ENCODE measurements around the gene ARHGAP30. TPM values are rescaled to one million over a fixed set of nuclear protein-coding genes. Genes with fewer than 3 reads are reported as not detected.

ARHGAP30 gene
- total RNA-seq, 4 donors from 2014 or later: 6.1 to 14.1 (median 10.2) TPM

DNA sequence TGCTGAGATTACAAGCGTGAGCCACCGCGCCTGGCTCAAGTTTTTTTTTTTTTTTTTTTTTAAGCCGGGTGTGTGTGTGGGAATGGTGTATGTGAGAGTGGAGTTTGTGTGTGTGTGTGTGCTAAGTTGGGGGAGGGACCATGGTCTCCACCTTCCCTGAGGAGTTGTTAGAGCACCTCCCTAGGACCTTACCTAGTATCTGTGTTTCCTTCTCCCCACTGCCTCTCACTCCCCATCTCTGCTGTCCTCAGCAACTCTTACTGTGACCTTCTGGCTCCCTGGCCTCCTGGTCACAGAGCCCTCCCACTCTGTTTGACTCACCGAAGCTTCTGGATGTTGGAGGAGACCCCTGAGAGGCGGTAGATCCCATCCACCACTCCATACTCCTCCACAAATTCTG, 10.4 kb downstream of the ARHGAP30 start:
- Histone ChIP-seq H3K9me3 (no peaks in the 10 kb centered on the region), H3K4me1 (no peaks in the 10 kb centered on the region), H3K4me3 (no peak overlapping the region), H3K36me3 (no peaks in the 10 kb centered on the region), H3K27ac (no peak overlapping the region), H3K27me3 (peaks cover 0 to 40% of the 10 kb centered on the region in 2 donors)
- DNase-seq (ENCODE audit: low spot score in 2 of 2): no peak
- 72 to 73% methylated on average over 6 of the region's 6 CpGs for WGBS, 2 donors
- no peak for TF ChIP-seq POLR2A (IDR thresholded peaks at IDR 0.05)
- no peak for TF ChIP-seq EP300 (IDR thresholded peaks at IDR 0.05)

DNA sequence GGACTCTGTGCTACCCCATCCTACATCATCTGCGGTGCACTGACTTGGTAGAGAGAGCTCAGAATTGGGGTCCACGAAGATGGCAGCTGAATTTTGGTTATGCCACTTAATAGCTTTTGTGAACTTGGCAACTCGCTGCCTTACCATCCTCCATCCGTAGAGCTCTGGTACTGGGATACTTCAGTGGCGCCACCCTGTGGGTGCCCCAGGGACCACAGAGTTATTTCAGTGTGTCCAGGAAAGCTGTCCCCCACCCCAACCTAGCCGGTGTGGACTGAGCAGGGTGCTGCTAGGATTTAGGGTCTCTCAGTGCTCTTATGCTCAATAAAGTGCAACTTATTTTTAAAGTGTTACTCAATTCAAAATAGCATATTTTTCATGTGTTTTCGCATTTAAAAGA, 14.9 kb downstream of the ARHGAP30 start:
- TF ChIP-seq POLR2A (IDR thresholded peaks at IDR 0.05): no peak
- TF ChIP-seq, protein P1, sequence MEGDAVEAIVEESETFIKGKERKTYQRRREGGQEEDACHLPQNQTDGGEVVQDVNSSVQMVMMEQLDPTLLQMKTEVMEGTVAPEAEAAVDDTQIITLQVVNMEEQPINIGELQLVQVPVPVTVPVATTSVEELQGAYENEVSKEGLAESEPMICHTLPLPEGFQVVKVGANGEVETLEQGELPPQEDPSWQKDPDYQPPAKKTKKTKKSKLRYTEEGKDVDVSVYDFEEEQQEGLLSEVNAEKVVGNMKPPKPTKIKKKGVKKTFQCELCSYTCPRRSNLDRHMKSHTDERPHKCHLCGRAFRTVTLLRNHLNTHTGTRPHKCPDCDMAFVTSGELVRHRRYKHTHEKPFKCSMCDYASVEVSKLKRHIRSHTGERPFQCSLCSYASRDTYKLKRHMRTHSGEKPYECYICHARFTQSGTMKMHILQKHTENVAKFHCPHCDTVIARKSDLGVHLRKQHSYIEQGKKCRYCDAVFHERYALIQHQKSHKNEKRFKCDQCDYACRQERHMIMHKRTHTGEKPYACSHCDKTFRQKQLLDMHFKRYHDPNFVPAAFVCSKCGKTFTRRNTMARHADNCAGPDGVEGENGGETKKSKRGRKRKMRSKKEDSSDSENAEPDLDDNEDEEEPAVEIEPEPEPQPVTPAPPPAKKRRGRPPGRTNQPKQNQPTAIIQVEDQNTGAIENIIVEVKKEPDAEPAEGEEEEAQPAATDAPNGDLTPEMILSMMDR (IDR thresholded peaks at IDR 0.05): no peak
- TF ChIP-seq EP300 (IDR thresholded peaks at IDR 0.05): no peak
- 76 to 83% methylated on average over 7 of the region's 7 CpGs for WGBS, 2 donors
- peaks cover 0 to 12% (median 4%) of the 10 kb centered on the region in 3 donors for H3K36me3 ChIP-seq
- no peak for DNase-seq (ENCODE audit: low spot score in 2 of 2)
- no peak overlapping the region for H3K27ac ChIP-seq
- no peak overlapping the region for H3K4me3 ChIP-seq
- peaks cover 0 to 28% of the 10 kb centered on the region in 2 donors for H3K27me3 ChIP-seq
- no peaks in the 10 kb centered on the region for H3K9me3 ChIP-seq
- H3K4me1 ChIP-seq: no peaks in the 10 kb centered on the region

DNA sequence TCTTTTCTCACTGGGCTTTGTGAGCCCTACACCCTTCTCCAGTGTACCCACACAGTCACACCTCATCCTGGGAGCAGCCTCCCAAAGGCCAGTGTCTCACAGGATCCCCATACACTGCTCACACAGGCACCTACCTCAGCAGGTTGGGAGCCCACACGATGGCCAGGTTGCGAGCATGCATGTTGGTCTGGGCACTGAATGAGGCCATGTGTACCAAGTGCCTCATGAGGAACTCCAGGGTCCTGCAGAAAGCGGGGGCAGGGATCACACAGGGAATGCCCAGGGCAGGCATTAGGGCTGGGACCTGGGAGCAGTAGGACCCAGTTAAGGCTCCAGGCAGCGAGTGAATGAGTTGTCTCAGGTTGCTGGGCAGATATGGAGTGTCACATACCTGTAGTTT, 15.5 kb downstream of the ARHGAP30 start:
- Histone ChIP-seq H3K4me3 (no peak overlapping the region), H3K36me3 (peaks cover 0 to 18% (median 4%) of the 10 kb centered on the region in 3 donors), H3K27ac (no peak overlapping the region), H3K4me1 (no peaks in the 10 kb centered on the region), H3K9me3 (no peaks in the 10 kb centered on the region), H3K27me3 (peaks cover 0 to 23% of the 10 kb centered on the region in 2 donors)
- no peak for DNase-seq (ENCODE audit: low spot score in 2 of 2)
- TF ChIP-seq, protein P1 (IDR thresholded peaks at IDR 0.05): no peak
- TF ChIP-seq EP300 (IDR thresholded peaks at IDR 0.05): no peak
- TF ChIP-seq POLR2A (IDR thresholded peaks at IDR 0.05): no peak
- 77 to 84% methylated on average over 4 of the region's 4 CpGs for whole genome bisulfite sequencing, 2 donors

DNA sequence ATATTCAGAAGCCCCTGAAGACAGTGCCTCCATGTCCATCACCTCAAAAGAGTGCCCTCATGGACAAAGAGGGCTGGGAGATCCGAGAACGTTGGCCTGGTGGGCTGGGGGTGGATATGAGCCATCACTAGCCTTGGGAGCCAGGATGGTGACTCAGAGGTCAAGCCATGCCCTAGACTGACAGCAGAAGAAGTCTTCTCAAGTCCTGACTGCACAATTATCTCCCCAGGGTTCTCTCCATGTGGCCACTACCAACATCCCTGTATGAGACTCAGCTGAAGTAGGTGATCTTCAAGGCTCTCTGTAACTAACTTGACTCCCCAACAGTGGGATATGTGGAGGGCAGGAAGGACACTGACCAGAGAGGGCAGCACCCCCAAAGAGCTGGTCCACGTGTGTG, 16.8 kb downstream of the ARHGAP30 start:
- peaks cover 0 to 17% of the 10 kb centered on the region in 2 donors for H3K27me3 ChIP-seq
- H3K4me3 ChIP-seq: no peak overlapping the region
- H3K36me3 ChIP-seq: peaks cover 0 to 31% (median 4%) of the 10 kb centered on the region in 3 donors
- 62 to 69% methylated on average over 3 of the region's 3 CpGs for WGBS, 2 donors
- TF ChIP-seq EP300 (IDR thresholded peaks at IDR 0.05) (no peak), POLR2A (IDR thresholded peaks at IDR 0.05) (no peak)
- TF ChIP-seq, protein P1 (IDR thresholded peaks at IDR 0.05): no peak
- no peaks in the 10 kb centered on the region for H3K4me1 ChIP-seq
- no peak overlapping the region for H3K27ac ChIP-seq
- no peak for DNase-seq (ENCODE audit: low spot score in 2 of 2)
- no peaks in the 10 kb centered on the region for H3K9me3 ChIP-seq

DNA sequence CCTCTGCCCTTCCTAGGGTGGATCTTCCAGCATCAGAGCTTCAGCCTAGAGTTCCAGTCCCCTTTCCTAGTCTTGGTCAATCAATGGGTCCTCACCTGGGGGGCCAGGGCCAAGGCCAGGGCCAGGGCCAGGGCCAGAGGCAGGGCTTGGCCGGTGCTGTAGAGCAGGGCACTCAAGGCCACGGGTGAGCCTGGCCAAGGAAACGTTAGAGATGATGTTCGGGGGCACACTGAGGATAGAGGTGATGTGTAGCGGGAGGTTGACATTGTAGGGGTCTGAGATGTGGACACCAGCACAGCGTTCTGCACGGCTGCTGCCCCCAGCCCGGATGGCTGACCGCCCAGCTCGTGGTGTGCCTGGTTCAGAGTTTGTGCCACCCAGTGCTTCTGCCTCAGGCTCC, 18.5 kb downstream of the ARHGAP30 start:
- TF ChIP-seq, protein P1 (IDR thresholded peaks at IDR 0.05): no peak
- TF ChIP-seq EP300 (IDR thresholded peaks at IDR 0.05) (no peak), POLR2A (IDR thresholded peaks at IDR 0.05) (no peak)
- 86 to 90% methylated on average over 9 to 10 of the region's 10 CpGs for whole genome bisulfite sequencing, 2 donors
- DNase-seq (ENCODE audit: low spot score in 2 of 2): no peak
- peaks cover 0 to 10% of the 10 kb centered on the region in 2 donors for H3K27me3 ChIP-seq
- H3K4me1 ChIP-seq: peaks cover 0 to 7% (median 0%) of the 10 kb centered on the region in 4 donors
- H3K27ac ChIP-seq: no peak overlapping the region
- no peaks in the 10 kb centered on the region for H3K9me3 ChIP-seq
- peaks cover 0 to 37% (median 4%) of the 10 kb centered on the region in 3 donors for H3K36me3 ChIP-seq
- H3K4me3 ChIP-seq: no peak overlapping the region

All from tibial nerve (tissue), 4 donors.